ENCODE results near the gene CFAP47.

GRCh38 chrX:36199928-36200327, 280.4 kb downstream of the CFAP47 start:
- TF ChIP-seq CTCF (IDR thresholded peaks at IDR 0.05) (no peak), CBX2 (IDR thresholded peaks at IDR 0.05; ENCODE audit: borderline replicate concordance, low read depth) (no peak), POLR2A (IDR thresholded peaks at IDR 0.05; ENCODE audit: low read length) (no peak), EP300 (IDR thresholded peaks at IDR 0.05) (no peak), NR3C1 (IDR thresholded peaks at IDR 0.05) (no peak), TP53 (CRISPR knock-in tag; IDR thresholded peaks at IDR 0.05) (no peak), CHD4 (IDR thresholded peaks at IDR 0.05; ENCODE audit: borderline replicate concordance) (no peak), ATOH8 (CRISPR knock-in tag; IDR thresholded peaks at IDR 0.05; ENCODE audit: low read depth) (no peak)
